WTC11 (cell line): ENCODE data around the gene PHF13. TPM values are rescaled to one million over a fixed set of nuclear protein-coding genes. Genes with fewer than 3 reads are reported as not detected.

ENCODE experiments used
- ATAC-seq: fragments of 200-7000 bp; cut with Tn5 transposase; 2 replicates; pipeline ENCODE4 v1.10.0; 2021; ENCODE audit warnings: mild to moderate bottlenecking, moderate library complexity
- CTCF ChIA-PET: fragments of 300-600 bp; sonication (Branson Sonifier 250); formaldehyde crosslinking; loops from one replicate; lab custom pipeline; 2021; ENCODE audit warnings: antibody characterized with exemption; lab: Charles Lee
- POLR2A ChIA-PET: fragments of 350-600 bp; sonication (Branson Sonifier 250); formaldehyde crosslinking; loops from one replicate; lab custom pipeline; 2021; ENCODE audit warnings: antibody characterized with exemption; lab: Charles Lee
- DNase-seq: peaks from one replicate; pipeline ENCODE4 v3.0.0; 2021; ENCODE audit warnings: low spot score
- H3K27ac Mint-ChIP-seq: 2 replicates; pipeline ENCODE4 v1.8.0; 2021; ENCODE audit warnings: mixed read lengths
- H3K27me3 Mint-ChIP-seq: 2 replicates; pipeline ENCODE4 v1.8.0; 2021; ENCODE audit warnings: low read depth, mild to moderate bottlenecking, moderate library complexity, mixed read lengths
- H3K36me3 Mint-ChIP-seq: 2 replicates; pipeline ENCODE4 v1.8.0; 2021; ENCODE audit warnings: mixed read lengths
- H3K4me1 Mint-ChIP-seq: 2 replicates; pipeline ENCODE4 v1.8.0; 2022; ENCODE audit warnings: mixed read lengths
- H3K4me3 Mint-ChIP-seq: 2 replicates; pipeline ENCODE4 v1.8.0; 2021; ENCODE audit warnings: mild to moderate bottlenecking, moderate library complexity, mixed read lengths
- H3K9me3 Mint-ChIP-seq: 2 replicates; pipeline ENCODE4 v1.8.0; 2021; ENCODE audit warnings: mixed read lengths
- AFF4 ChIP-seq: sonication (generic); formaldehyde crosslinking; IDR thresholded peaks from 2 replicates; pipeline ENCODE4 v1.8.1; 2023; ENCODE audit warnings: mild to moderate bottlenecking, missing genetic modification reagents, borderline replicate concordance
- E2F5 ChIP-seq: sonication (generic); formaldehyde crosslinking; IDR thresholded peaks from 2 replicates; pipeline ENCODE4 v1.8.1; 2022; ENCODE audit warnings: mild to moderate bottlenecking, moderate library complexity, missing genetic modification reagents
- ETV6 ChIP-seq: sonication (generic); formaldehyde crosslinking; IDR thresholded peaks from 2 replicates; pipeline ENCODE4 v1.8.1; 2022; ENCODE audit warnings: mild to moderate bottlenecking, missing genetic modification reagents
- FOXP4 ChIP-seq: sonication (generic); formaldehyde crosslinking; IDR thresholded peaks from 2 replicates; pipeline ENCODE4 v1.8.0; 2022; ENCODE audit warnings: mild to moderate bottlenecking, missing genetic modification reagents
- GRHL2 ChIP-seq: fragments of 250-450 bp; sonication (Bioruptor Pico); IDR thresholded peaks from 2 replicates; pipeline ENCODE4 v1.8.0; 2022; ENCODE audit warnings: mild to moderate bottlenecking, moderate library complexity; ENCODE audit not compliant: insufficient replicate concordance, severe bottlenecking
- IRF2 ChIP-seq: sonication (generic); formaldehyde crosslinking; IDR thresholded peaks from 2 replicates; pipeline ENCODE4 v1.8.0; 2022; ENCODE audit warnings: low read depth, missing genetic modification reagents, borderline replicate concordance
- JUN ChIP-seq: sonication (generic); formaldehyde crosslinking; IDR thresholded peaks from 2 replicates; pipeline ENCODE4 v1.8.0; 2023; ENCODE audit warnings: mild to moderate bottlenecking, missing genetic modification reagents
- OVOL2 ChIP-seq: fragments of 250-450 bp; sonication (Bioruptor Pico); IDR thresholded peaks from 2 replicates; pipeline ENCODE4 v1.9.0; 2021; ENCODE audit warnings: mild to moderate bottlenecking, borderline replicate concordance
- PRRX2 ChIP-seq: fragments of 250-450 bp; sonication (Bioruptor Pico); IDR thresholded peaks from 2 replicates; pipeline ENCODE4 v1.8.0; 2021; ENCODE audit warnings: mild to moderate bottlenecking
- SMAD3 ChIP-seq: sonication (generic); formaldehyde crosslinking; IDR thresholded peaks from 2 replicates; pipeline ENCODE4 v1.8.0; 2022; ENCODE audit warnings: missing genetic modification reagents, mild to moderate bottlenecking, borderline replicate concordance
- SOX15 ChIP-seq: fragments of 250-450 bp; sonication (Bioruptor Pico); IDR thresholded peaks from 2 replicates; pipeline ENCODE4 v1.9.0; 2021; ENCODE audit warnings: mild to moderate bottlenecking
- TP53 ChIP-seq: sonication (generic); formaldehyde crosslinking; IDR thresholded peaks from 2 replicates; pipeline ENCODE4 v1.8.1; 2023; ENCODE audit warnings: mild to moderate bottlenecking, missing genetic modification reagents
- ZNF138 ChIP-seq: sonication (generic); formaldehyde crosslinking; conservative IDR thresholded peaks from 2 replicates; pipeline ENCODE4 v1.8.1; 2022; ENCODE audit warnings: mild to moderate bottlenecking, moderate library complexity, missing genetic modification reagents
- ZNF232 ChIP-seq: sonication (generic); formaldehyde crosslinking; IDR thresholded peaks from 2 replicates; pipeline ENCODE4 v1.8.0; 2022; ENCODE audit warnings: mild to moderate bottlenecking, missing genetic modification reagents
- total RNA-seq: library from RNA; stranded (reverse); gene quantifications from 3 replicates; pipeline ENCODE4 v1.2.3, GENCODE V29; 2021
- TF ChIP-seq, protein P1 (sequence below): sonication (generic); formaldehyde crosslinking; IDR thresholded peaks from 2 replicates; pipeline ENCODE4 v1.8.0; 2023; ENCODE audit warnings: missing genetic modification reagents
- TF ChIP-seq, protein P2 (sequence below): sonication (generic); formaldehyde crosslinking; conservative IDR thresholded peaks from 2 replicates; pipeline ENCODE4 v1.8.1; 2022; ENCODE audit warnings: mild to moderate bottlenecking, missing genetic modification reagents
- TF ChIP-seq, protein P3 (sequence below): fragments of 200-600 bp; IDR thresholded peaks from 2 replicates; pipeline ENCODE4 v1.8.0; 2022; ENCODE audit warnings: antibody characterized with exemption

PHF13 gene
- total RNA-seq, 1 experiment from 2014 or later: 39.6 TPM

GRCh38 chr1:6646499-6647148 is 33.1 kb downstream of the PHF13 start:
- Mint-ChIP-seq H3K36me3 (peaks cover 46% of the 10 kb centered on the region), H3K27ac (peak overlapping the region; percentile 71)
- DNase-seq: peak; percentile 27

GRCh38 chr1:6648556-6648955 is 35.0 kb downstream of the PHF13 start:
- Mint-ChIP-seq H3K9me3 (no peaks in the 10 kb centered on the region), H3K36me3 (peaks cover 44% of the 10 kb centered on the region), H3K27me3 (no peaks in the 10 kb centered on the region)
- ATAC-seq: no peak
- CTCF ChIA-PET: interaction anchor here (1.3 kb wide), 1 partner anchor 53 kb away, joined by 3 read pairs; the partner anchor contains the start of gene DNAJC11
- DNase-seq: no peak
- no peak for TF ChIP-seq GRHL2 (CRISPR knock-in tag)
- TF ChIP-seq JUN (CRISPR knock-in tag): no peak
- TF ChIP-seq, protein P1, sequence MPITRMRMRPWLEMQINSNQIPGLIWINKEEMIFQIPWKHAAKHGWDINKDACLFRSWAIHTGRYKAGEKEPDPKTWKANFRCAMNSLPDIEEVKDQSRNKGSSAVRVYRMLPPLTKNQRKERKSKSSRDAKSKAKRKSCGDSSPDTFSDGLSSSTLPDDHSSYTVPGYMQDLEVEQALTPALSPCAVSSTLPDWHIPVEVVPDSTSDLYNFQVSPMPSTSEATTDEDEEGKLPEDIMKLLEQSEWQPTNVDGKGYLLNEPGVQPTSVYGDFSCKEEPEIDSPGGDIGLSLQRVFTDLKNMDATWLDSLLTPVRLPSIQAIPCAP (CRISPR knock-in tag): no peak
- TF ChIP-seq, protein P2, sequence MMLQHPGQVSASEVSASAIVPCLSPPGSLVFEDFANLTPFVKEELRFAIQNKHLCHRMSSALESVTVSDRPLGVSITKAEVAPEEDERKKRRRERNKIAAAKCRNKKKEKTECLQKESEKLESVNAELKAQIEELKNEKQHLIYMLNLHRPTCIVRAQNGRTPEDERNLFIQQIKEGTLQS (CRISPR knock-in tag): no peak
- TF ChIP-seq FOXP4 (CRISPR knock-in tag): no peak
- no peak for TF ChIP-seq OVOL2 (CRISPR knock-in tag)
- no peak for TF ChIP-seq ZNF232 (CRISPR knock-in tag)
- TF ChIP-seq PRRX2: no peak
- TF ChIP-seq SOX15 (CRISPR knock-in tag): no peak
- no peak for TF ChIP-seq E2F5 (CRISPR knock-in tag)
- TF ChIP-seq, all 79 proteins: peak for 0
- Mint-ChIP-seq H3K4me1 (peaks cover 16% of the 10 kb centered on the region), H3K27ac (no peak overlapping the region; the same call in 1 of the 2 replicates), H3K4me3 (no peak overlapping the region)
- POLR2A ChIA-PET: no interaction called here

More at GRCh38 chr1:6646499-6647148, 33.1 kb downstream of the PHF13 start:
- Mint-ChIP-seq H3K4me3 (no peak overlapping the region), H3K4me1 (peaks cover 16% of the 10 kb centered on the region), H3K9me3 (no peaks in the 10 kb centered on the region), H3K27me3 (no peaks in the 10 kb centered on the region)
- peak; percentile 76 for ATAC-seq
- TF ChIP-seq IRF2: no peak
- TF ChIP-seq, protein P3, sequence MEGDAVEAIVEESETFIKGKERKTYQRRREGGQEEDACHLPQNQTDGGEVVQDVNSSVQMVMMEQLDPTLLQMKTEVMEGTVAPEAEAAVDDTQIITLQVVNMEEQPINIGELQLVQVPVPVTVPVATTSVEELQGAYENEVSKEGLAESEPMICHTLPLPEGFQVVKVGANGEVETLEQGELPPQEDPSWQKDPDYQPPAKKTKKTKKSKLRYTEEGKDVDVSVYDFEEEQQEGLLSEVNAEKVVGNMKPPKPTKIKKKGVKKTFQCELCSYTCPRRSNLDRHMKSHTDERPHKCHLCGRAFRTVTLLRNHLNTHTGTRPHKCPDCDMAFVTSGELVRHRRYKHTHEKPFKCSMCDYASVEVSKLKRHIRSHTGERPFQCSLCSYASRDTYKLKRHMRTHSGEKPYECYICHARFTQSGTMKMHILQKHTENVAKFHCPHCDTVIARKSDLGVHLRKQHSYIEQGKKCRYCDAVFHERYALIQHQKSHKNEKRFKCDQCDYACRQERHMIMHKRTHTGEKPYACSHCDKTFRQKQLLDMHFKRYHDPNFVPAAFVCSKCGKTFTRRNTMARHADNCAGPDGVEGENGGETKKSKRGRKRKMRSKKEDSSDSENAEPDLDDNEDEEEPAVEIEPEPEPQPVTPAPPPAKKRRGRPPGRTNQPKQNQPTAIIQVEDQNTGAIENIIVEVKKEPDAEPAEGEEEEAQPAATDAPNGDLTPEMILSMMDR: peak; percentile 60
- ChIA-PET POLR2A (interaction anchor here (0.7 to 1.4 kb wide), 3 partner anchors 12 to 44 kb away, joined by 3 to 4 read pairs (median 3); partner anchors contain the start of gene KLHL21), CTCF (interaction anchor here (0.6 to 2.2 kb wide), 45 partner anchors 9 to 561 kb away, joined by 3 to 15 read pairs (median 4); partner anchors contain the start of genes DNAJC11, NOL9, PHF13 and PLEKHG5)

GRCh38 chr1:6651909-6652308 is 38.4 kb downstream of the PHF13 start:
- POLR2A ChIA-PET: no interaction called here
- no peak for TF ChIP-seq SOX15 (CRISPR knock-in tag)
- TF ChIP-seq AFF4 (CRISPR knock-in tag): no peak
- no peak for TF ChIP-seq ETV6 (CRISPR knock-in tag)
- TF ChIP-seq E2F5 (CRISPR knock-in tag): no peak
- no peak for TF ChIP-seq ZNF138 (CRISPR knock-in tag)
- TF ChIP-seq TP53 (CRISPR knock-in tag): no peak
- TF ChIP-seq SMAD3: no peak

More at GRCh38 chr1:6651909-6652308, 38.4 kb downstream of the PHF13 start:
- Mint-ChIP-seq H3K27me3 (no peaks in the 10 kb centered on the region), H3K9me3 (no peaks in the 10 kb centered on the region), H3K4me1 (peaks cover 3% of the 10 kb centered on the region), H3K4me3 (no peak overlapping the region), H3K36me3 (peaks cover 36% of the 10 kb centered on the region), H3K27ac (peak overlapping the region; percentile 57; the same call in 1 of the 2 replicates)
- DNase-seq (no peak), ATAC-seq (no peak)
- CTCF ChIA-PET: no interaction called here
